ENCODE measurements around the gene SPRR4.

SPRR4 gene, protein sequence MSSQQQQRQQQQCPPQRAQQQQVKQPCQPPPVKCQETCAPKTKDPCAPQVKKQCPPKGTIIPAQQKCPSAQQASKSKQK

DNA sequence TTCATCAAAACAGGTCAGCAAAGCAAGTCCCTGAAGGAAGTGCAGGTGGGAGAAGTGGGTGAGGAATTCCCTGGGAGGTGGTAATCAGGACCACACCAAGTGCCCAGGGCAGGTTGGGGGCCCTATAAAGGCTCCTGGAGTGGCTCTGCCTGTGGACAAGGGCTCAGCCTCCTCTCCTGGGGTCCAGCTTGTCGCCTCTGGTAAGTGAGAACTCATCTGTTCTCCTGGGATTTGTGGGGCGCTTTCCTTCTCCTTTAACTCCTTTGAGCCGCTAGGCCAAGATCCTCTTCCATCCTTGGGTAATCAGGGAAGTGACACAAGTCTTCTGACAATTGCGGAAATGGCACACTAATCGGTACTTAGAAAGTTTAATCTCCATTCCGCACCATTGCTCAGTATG, at the start of gene SPRR4:
Gene SPRR4 (plus strand): TSS at position 154 of the 400 bp plus-strand sequence. CDS start 1,243 bp downstream, outside the sequence.
- DNase-seq (ENCODE audit: low spot score): no peak

DNA sequence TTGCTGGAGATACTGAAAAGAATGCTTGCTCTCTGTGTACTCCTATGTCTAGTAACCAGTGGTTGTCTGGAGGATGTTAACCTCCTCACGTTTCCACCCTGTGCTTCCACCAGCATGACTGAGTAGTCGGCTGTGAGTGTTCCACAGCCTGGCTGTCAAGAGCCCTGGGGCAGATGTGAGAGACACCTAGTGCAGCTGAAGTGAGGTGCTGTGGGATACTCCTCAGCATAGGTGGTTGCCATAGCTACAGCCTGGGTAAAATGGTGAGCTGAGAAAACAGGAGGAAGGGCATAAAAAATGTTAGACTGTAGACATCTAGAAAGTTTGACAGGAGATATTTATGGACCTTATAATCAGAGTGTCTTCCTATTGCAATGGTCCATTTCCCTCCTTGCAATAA, 46.3 kb upstream of the SPRR4 start:
- no peak for DNase-seq (ENCODE audit: low spot score)

DNA sequence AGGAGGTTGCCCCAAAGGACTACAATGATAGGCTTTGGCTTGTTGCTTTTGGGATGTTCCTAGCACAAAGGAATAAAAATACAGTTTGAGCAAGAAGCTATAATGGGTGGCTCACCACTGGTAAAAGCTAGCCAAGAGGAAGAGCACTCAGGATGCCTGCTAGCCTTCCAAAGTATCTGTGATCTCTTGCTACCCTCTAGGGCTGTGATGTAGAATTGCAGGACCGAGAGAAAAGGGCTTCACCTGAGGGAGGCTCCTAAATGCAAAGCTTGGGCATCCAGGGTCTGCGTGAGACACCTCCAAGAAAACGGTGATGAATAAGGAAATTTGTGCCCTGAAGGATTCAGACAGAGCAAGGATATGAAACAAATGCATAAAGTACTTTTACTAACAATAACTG, 44.4 kb upstream of the SPRR4 start:
- no peak for DNase-seq (ENCODE audit: low spot score)

DNA sequence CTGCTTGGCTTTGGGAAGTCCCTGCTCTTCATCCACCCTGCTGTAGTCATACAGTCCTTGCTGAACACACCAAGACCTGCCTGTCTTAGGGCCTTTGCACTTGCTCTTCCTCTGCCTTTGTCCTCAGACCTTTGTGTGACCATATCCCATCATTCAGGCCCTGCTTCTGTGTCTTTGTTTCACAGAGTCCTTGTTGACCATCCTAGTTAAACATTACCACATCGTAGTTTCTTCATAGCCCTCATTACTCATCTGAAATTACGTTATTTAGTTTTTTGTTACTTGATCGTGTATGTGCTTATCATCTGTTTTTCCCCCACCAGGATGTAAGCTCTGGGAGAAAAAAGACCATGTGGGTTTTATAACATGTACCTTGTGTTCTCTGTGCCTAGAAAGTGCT, 41.8 kb upstream of the SPRR4 start:
- DNase-seq (ENCODE audit: low spot score): no peak

DNA sequence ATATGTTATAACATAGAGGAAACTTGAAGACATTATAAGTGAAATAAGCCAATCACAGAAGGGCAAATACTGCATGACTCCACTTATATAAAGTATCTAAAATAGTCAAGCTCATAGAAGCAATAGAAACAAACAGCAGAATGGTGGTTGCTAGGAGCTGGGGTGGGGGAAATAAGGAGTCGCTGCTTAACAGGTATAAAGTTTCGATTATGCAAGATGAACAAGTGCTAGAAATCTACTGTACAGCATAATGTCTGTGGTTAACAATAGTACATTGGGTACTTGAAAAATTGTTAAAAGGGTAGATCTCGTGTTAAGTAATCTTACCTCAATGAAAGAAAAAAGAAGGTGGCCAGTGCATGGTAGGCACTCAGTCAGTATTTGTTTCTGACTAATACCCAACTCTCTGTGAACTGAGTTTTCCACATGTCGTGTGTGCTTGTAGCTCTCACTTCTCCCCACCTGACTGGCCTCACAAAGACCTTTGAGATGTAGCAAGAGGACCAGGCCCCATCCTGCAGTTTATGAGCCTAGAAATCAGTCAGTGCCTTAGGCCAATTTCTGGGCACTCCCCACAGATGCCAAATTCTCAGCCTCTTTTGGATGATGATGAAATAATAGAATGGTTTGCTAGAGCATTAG, 38.2 kb upstream of the SPRR4 start:
- no peak for DNase-seq (ENCODE audit: low spot score)

DNA sequence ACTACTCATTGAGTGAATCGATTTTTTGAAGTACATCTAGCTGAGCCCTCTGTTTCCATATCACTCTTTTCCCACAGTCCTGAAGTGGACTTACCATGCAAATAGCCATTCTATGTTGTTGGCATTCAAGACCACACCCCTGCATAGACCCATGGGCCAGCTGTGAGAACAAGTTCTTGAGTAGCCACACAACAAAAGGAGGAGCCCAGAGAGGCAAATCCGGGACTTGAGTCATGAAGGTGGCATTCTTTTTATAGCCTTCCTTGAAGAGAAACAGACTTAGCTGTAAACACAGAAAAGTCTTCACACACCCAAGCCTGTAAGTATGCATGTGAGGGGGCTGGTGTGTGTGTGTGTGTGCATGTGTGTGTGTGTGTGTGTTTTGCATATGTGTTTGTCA, 37.3 kb upstream of the SPRR4 start:
- DNase-seq (ENCODE audit: low spot score): no peak

DNA sequence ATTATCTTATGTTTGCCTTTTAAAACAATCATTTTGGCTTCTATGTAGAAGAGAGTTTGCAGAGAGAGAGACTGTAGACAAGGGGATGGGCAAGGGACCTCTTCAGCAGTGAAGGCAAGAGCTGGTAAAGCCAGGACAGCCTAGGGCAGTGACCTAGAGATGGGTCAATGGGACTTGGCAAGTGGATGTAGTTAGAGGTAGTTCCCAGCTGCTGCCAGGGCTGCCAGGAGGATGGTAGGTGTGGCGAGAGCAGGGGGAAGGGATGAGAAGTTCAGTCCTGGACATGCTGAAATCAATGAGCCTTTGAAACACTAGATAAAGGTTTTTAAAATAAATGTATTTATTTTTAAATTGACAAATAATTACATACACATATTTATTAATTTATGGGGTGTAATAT, 29.8 kb upstream of the SPRR4 start:
- no peak for DNase-seq (ENCODE audit: low spot score)

DNA sequence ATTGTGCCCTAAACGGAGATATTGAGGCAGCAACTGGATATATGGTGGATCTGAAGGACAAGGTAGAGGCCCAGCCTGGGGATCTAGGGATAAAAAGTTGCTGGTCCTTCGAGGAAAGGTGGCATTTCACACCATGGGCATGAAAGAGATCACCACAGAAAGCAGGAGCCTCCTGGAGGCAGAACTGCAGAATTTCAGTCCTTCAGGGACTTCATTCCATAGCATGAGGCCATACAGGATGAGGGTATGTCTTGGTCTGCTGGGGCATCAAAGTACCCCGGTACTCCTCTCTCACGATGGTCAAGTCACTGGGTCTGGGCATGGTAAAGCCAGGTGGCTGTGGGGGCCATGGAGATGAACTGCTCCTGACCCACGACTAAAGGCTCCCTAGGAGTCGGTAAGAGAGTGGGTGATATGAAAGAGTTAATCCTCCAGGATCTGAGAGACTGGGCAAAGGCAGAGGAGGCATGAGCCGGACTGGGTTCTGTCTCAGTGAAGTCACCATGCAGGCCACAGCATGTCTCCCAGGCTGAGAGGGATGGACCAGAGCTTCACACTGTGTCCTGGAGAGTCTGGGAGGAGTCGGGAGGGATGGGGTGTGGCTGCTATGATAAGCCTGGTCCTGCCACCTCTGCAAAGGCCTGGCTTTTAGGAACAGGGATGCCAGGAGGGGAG, 29.3 kb upstream of the SPRR4 start:
- no peak for DNase-seq (ENCODE audit: low spot score)

DNA sequence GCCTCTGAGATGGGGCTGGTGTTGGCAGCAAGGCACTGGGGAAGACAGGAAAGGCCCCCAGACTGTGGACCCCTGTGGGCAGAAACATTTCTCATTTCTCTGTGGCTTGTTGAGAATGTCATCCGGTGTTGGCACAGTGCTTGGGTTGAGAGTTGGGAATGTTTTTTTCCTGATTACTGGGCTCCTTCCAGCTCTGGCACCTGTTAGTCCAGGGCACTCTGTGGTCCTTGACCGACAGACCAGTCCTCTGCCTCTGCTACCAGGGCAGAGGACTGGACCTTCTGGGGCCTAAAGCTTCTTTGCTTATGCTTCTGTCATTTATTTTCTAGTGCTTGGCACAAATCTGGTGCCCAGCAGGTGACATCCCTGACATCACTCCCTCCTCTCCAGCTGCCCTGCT, 28.3 kb upstream of the SPRR4 start:
- DNase-seq (ENCODE audit: low spot score): no peak

DNA sequence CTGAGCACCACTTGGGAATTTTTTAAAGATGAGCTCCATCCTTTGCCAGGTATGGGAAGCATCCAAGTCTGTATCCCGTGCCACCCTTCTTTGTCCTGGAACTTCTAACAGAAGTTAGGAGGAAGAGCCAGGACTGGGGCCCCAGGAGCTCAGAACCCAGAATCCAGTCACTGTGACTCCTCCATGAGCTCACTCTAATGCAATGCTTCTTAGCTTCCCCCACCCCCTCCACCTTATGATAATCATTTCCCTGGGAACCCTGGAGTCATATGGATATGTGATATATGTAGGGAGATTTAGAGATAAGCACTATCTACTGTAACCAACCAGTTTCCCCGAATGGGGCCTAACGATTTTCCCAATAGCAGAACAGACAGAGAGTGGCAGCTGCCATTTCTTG, 24.2 kb upstream of the SPRR4 start:
- DNase-seq (ENCODE audit: low spot score): no peak

DNA sequence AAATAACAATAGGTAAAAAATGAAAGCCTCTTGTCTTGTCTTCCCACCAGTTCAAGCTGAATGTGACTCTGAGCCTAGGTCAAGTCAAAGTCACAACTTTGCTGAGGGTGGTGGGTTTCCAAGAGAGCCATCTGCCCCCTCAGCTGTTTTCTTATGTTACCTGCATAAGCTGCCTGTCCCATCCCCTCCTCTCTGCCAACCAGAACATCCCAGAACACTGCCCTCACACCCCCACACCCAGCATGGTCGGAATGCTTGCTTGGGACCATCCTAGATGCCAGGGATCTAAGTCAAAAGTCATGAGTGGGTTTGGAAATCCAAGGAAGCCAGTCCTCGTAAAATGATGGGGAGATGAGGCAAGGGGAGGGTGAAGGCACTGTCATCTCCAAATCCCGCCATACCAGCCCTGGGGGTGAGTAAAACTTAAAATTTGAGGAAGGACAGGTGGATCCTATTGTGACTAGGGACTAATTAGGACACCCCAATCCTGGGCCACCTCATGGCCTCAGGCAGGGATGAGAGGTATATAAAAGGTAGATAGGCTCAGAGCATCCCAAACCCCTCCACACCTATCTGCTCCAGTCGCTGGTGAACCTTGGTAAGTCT, 23.7 kb upstream of the SPRR4 start, which contains the start of gene SPRR5:
Gene SPRR5 (plus strand): TSS at position 556 of the 606 bp plus-strand sequence. CDS start 1,349 bp downstream, outside the sequence.
- no peak for DNase-seq (ENCODE audit: low spot score)

DNA sequence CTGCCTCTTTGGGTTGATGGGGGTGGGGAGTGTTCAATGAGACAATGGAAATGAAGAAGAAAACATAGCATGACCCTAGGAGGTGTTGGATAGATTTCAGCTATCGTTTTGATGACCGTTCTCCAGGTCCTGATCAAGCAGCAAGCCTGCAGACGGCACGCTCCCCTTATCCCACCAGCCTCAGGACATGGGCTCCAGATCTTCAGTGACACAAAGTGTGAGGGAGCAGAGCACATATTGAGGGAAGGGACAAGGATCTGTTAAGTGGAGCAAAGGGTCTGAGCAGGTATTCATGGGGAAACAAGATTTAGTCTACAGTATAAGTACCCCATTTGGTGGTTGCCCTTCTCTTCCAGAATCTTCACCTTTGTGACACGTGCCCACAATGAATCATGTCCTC, 18.7 kb upstream of the SPRR4 start:
- DNase-seq (ENCODE audit: low spot score): no peak

DNA sequence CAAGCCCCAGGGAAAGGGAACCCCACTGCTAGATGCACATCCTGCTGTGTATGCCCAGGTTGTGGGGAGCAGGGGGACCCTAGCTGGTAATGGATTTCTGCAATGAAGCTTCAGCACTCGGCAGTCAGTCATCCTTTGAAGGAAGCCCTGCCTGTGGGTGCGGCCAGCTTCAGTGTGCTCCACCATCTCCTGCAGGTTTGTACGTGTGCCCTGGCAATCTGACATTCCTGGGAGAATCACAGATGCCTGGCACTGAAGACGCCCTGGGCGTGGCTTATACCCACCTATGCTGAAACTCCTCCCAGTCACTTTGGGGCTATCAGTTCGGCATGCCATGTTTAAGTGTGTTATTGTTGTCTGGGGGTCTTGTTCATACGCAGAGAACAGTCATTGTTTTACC, 16.7 kb upstream of the SPRR4 start:
- no peak for DNase-seq (ENCODE audit: low spot score)

DNA sequence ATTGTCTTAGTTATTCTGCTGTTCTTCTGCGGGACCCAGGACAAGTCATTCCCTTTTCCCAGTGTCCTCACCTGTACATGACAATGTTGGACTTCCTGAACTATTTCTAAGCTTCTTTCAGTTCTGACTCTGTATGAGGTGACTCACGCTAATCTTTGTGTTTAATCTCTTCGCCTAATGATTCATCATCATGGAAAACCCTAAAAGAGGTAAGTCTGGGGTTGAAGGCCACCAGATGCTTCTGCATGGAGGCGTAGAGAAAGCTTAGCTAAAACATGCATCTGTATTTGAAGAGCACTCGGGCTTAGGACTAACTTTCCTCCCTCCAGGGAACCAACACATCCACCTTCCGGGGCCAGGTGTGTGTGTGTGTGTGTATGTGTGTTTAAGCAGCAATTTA, 16.0 kb upstream of the SPRR4 start:
- DNase-seq (ENCODE audit: low spot score): no peak

DNA sequence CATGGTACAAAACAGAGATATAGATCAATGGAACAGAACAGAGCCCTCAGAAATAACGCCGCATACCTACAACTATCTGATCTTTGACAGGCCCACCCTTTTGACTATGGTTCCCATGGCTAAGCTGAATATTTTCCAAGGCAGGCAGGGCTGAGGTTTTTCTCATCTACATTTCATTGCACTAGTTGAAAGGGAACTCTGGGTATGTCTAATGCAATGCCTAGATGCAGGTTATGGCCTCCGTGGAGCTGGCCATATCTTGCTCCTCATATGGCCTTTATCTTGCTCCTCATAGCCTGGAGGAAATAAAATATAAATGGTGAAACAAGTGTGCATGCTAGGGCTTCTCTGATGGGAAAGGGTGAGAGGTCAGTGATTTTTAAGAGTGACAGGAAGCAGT, 12.9 kb upstream of the SPRR4 start:
- DNase-seq (ENCODE audit: low spot score): no peak

DNA sequence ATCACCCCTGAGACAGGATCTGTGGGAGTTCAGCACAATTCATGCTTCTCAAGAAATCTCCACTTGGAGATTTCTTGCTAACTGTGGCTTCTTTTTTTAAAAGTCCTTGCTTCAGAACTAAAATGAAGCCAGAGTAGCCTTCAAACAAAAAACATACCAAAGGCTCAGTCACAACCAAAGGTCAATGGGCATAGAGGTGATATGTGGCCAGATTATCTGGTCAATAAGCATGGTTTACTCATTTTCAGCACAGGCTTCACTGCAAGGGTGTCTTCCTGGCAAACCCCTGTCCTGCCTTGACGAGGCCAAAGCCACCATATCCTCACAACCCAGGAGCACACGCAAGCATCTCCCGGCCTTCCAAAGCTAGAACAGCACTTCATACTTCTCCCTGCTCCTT, 11.2 kb upstream of the SPRR4 start:
- DNase-seq (ENCODE audit: low spot score): no peak

DNA sequence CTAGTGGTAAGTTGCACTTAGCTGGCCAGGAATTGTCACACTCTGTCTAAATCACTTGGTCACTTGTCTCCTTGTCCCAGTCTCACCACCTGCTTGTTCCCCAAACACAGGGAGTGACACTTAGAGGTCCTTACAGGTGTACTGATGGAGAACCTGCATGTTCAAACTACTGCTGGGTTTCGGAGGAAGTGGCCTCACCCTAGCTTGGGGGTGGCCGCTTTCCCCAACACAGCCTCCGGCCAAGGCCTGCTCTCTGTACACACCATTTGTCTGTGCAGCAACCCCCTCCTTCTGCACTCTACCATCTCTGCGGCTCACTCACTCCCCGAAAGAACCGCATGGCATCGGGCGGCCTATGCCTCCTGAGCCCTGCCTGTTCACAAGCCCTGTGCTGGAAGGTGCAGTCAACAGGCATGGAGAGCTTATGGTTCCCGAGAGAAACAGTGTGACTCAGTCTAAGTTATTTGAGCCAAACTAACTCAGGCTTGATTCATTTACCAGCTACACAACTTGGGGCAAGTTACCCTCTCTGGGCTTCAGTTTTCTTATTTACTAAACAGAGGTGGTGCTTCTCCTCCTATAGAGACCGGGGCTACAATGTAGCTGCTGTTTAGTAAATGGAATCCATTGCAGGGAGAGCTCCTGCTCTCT, 10.5 kb upstream of the SPRR4 start:
- DNase-seq (ENCODE audit: low spot score): no peak

DNA sequence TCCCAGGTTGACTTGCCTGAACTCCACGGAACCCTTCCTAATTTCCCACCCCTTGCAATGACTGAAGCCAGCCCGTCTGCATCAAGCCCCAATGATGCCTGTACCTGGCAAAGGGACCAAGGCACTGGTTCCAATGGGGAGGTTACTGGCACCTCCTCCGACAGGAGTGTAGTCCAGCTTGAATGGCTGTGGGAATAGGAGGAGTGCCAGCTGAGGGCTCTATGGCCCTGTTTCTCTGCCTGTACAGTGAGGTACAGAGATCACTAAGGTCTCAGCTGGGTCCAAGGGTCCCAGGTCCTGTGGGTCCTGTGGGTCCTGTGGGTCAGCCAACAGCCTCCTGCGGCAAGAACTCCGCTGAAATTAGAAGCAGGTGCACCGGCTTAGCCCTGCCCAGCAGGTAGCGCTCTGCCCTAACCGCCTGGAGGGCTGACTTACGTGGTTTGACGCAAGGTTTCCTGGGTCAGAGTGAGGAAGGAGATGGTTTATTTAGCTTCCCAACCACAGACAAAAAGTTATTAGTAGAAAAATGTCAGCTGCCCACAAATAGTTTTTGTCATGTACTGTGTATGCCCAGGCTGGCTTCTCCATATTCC, 9.9 kb upstream of the SPRR4 start:
- DNase-seq (ENCODE audit: low spot score): no peak

DNA sequence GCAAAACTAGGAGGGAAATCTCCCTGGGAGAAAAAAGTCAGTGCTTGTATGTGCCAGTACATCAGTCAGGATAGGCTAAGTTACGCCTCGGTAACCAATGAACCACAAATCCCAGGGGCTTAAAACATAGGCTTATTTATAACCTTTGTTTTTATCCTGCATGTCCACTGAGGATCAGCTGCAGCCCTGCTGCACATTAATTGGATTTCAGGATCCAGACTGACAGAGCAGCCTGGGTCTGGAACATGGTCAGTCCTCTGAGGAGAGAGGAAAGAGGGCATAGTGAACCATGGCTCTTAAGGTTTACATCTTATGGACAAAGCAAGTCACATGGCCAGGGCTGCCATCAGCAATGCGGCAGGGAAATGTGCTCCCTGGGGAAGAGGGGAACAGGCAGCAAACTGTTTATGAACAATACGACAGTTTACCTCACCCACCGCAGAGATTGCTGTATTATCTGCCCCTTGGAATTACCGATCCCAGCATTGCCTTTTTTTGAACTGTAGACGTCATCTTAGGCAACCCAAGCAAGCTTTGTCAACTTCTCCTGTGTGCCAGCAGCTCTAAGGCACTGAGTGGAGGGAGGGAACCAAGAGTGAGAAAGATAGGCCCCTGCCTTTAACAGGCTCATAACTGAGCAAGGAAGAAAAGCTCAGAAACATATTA, 9.1 kb upstream of the SPRR4 start:
- DNase-seq (ENCODE audit: low spot score): no peak

DNA sequence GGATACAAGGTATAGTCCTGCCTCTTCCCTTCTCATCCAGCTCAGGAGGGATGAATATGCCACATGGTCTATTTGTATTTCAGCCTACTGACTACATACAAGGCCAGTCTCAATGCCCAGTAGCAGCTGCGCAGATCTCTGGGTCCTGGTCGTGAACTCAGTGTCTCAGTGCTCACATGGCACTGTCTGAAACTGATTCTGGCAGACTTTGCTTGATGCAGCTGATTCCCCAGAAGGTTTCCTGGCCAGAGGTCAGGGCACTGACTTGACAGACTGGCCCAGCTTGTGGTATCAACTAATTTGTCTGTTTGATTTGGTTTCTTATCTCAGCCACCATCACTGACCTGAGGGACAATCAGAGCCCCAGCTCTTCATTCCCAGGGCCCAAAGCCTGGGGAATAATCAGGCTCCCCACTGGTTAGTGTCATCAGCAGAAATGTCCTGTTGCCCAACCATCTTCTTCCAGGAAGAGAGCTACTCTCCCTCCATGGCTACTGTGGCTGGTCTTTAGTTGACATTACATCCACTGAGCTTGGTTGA, 7.5 kb upstream of the SPRR4 start:
- no peak for DNase-seq (ENCODE audit: low spot score)

DNA sequence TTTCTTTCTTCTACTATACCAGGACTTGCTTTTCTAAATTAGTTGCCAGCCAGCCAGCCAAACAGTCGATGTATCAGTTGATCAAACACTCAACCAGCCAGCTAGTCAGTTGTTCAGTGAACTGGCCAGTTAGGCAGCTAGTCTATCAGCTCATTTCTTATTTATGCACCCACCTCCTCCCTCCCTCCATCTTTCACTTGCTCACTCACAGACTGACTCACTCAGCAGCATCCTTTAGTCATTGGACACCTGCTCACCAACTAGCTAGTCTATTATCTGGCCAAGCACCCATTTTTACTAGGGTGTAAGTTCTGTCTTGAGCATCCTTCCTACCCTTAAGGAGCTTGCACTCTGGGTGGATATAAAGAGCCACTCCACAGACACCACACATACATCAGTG, 5.9 kb upstream of the SPRR4 start:
- no peak for DNase-seq (ENCODE audit: low spot score)

DNA sequence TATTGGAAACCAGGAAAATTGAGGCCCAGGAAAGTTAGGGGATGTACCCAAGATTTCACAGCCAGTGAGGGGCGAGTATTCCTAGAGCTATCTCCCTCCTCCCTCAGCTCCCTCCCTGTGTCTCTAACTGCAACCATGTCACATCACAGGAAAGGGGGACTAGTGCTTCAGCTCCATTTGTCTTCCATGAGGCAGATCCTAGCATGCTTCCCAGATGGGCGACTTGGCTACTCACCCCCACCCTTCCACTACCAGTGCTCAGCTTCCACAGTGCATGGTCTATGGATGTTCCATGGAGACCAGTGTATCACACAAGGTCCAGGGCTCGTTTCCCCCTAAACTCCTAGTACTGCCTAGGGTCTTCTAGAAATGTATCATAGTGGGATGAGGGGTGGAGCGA, 4.6 kb upstream of the SPRR4 start:
- no peak for DNase-seq (ENCODE audit: low spot score)

Data from left forelimb (tissue), 1 donor.